HG03135 (cell line): Measurements from ENCODE around the gene COMP.
"Not testable (repeated sequence)": the region's sequence is repeated elsewhere in the genome, so short reads cannot be mapped to it uniquely, and the experiment has no call there.

Experiments used
- ATAC-seq: cut with Tn5 transposase; IDR thresholded peaks from one replicate; pipeline ENCODE4 v1.9.1; 2021; ENCODE audit warnings: mild to moderate bottlenecking, moderate library complexity; ENCODE audit not compliant: unreplicated experiment

The COMP gene

GRCh38 chr19:18749362-18750231 lies 41.5 kb downstream of the COMP start:
- no peak for ATAC-seq

GRCh38 chr19:18746401-18747325 lies 44.4 kb downstream of the COMP start:
- ATAC-seq, result no peak

- no peak for ATAC-seq
These were observed 45.2 kb downstream of the COMP start for GRCh38 chr19:18745931-18746330.

GRCh38 chr19:18745012-18745735 lies 45.9 kb downstream of the COMP start:
- no peak for ATAC-seq

GRCh38 chr19:18743784-18744418 lies 47.2 kb downstream of the COMP start:
- no peak for ATAC-seq

- ATAC-seq, result no peak
These were observed 48.0 kb downstream of the COMP start for GRCh38 chr19:18742838-18743783.

- ATAC-seq, result no peak
These were observed 48.8 kb downstream of the COMP start for GRCh38 chr19:18742324-18742723.

GRCh38 chr19:18741124-18742121 lies 49.7 kb downstream of the COMP start:
- no peak for ATAC-seq

GRCh38 chr19:18738961-18739690 lies 52.0 kb downstream of the COMP start:
- no peak for ATAC-seq

GRCh38 chr19:18737954-18738351 lies 53.2 kb downstream of the COMP start:
- ATAC-seq, result no peak

GRCh38 chr19:18737337-18737953 lies 53.7 kb downstream of the COMP start:
- no peak for ATAC-seq

GRCh38 chr19:18736415-18737336 lies 54.4 kb downstream of the COMP start:
- ATAC-seq, result no peak

- ATAC-seq, result no peak
These were observed 55.4 kb downstream of the COMP start for GRCh38 chr19:18735752-18736151.

GRCh38 chr19:18735324-18735723 lies 55.8 kb downstream of the COMP start:
- no peak for ATAC-seq

- ATAC-seq, result not testable (repeated sequence)
These were observed 57.3 kb downstream of the COMP start for GRCh38 chr19:18733762-18734332.

GRCh38 chr19:18733196-18733647 lies 57.9 kb downstream of the COMP start:
- ATAC-seq, result no peak
